Measurements from ENCODE around the gene POLR2F.

The POLR2F gene

GRCh38 chr22:37953437-37954179 lies at the start of gene POLR2F, which contains the start of gene C22orf23:
POLR2F (plus strand) TSS chr22:37953699; CDS start chr22:37953788, 89 bp downstream.
C22orf23 (minus strand) TSS chr22:37953601; CDS start chr22:37953149, 452 bp downstream.
- peak; percentile 96 to 97 for DNase-seq

- peak; percentile 37 to 52 for DNase-seq
These were observed 48.6 kb upstream of the POLR2F start for GRCh38 chr22:37904572-37905533.

GRCh38 chr22:37905534-37906363 lies 47.8 kb upstream of the POLR2F start, which contains the start of gene MICALL1:
MICALL1 (plus strand) TSS chr22:37906297; CDS start chr22:37906423, 126 bp downstream.
- DNase-seq, result peak; percentile 66 to 81

- DNase-seq, result peak; percentile 50 to 63
These were observed 47.0 kb upstream of the POLR2F start for GRCh38 chr22:37906364-37907008.

- DNase-seq, result no peak
These were observed 46.2 kb upstream of the POLR2F start for GRCh38 chr22:37907036-37907954.

GRCh38 chr22:37909766-37910165 lies 43.7 kb upstream of the POLR2F start:
- no peak for DNase-seq

GRCh38 chr22:37910890-37911672 lies 42.4 kb upstream of the POLR2F start:
- no peak for DNase-seq

- DNase-seq, result no peak
These were observed 41.8 kb upstream of the POLR2F start for GRCh38 chr22:37911697-37912096.

GRCh38 chr22:37912171-37912570 lies 41.3 kb upstream of the POLR2F start:
- no peak for DNase-seq

GRCh38 chr22:37913233-37913721 lies 40.2 kb upstream of the POLR2F start:
- no peak for DNase-seq

GRCh38 chr22:37916311-37916710 lies 37.2 kb upstream of the POLR2F start:
- DNase-seq, result no peak

GRCh38 chr22:37917874-37918548 lies 35.5 kb upstream of the POLR2F start:
- DNase-seq, result no peak

GRCh38 chr22:37918580-37919270 lies 34.8 kb upstream of the POLR2F start:
- DNase-seq, result no peak

GRCh38 chr22:37920126-37920525 lies 33.4 kb upstream of the POLR2F start:
- no peak for DNase-seq

GRCh38 chr22:37922191-37922590 lies 31.3 kb upstream of the POLR2F start:
- DNase-seq, result no peak

GRCh38 chr22:37923927-37924326 lies 29.6 kb upstream of the POLR2F start:
- no peak for DNase-seq

GRCh38 chr22:37924386-37925065 lies 29.0 kb upstream of the POLR2F start:
- DNase-seq, result no peak

- DNase-seq, result no peak
These were observed 28.2 kb upstream of the POLR2F start for GRCh38 chr22:37925330-37925729.
